Measurements from ENCODE around the gene ATG9A. TPM values are rescaled to one million over a fixed set of nuclear protein-coding genes. Genes with fewer than 3 reads are reported as not detected.

Gene ATG9A
- total and polyA plus RNA-seq, 2 of the 8 experiments (the other 6 are each of a cell fraction or from before 2014, with no cell fraction given) = 43.6 to 66.8 TPM

DNA sequence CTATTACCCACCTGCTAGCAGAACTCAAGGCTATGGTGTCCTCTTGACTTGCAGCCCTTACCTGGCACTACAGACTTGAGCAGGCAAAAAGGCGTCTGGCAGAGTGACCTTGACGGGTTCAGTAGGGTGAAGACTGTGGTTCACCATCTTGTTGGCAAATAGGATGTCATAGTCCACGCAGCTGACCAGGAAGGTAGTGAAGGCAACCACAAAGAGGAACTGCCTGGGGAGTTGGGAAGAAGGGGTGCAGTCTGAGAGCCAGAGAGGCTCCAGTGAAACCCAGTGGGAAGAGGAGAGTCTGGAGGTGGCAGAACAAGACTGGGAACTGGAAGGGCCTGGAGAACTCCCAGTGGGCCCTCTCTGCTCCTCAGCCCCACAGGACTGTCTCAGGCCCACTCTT, 4.1 kb downstream of the ATG9A start (continued):
- TF ChIP-seq CREB1 (IDR thresholded peaks at IDR 0.05) = no peak
- TF ChIP-seq GTF2F1 (IDR thresholded peaks at IDR 0.05; ENCODE audit: borderline replicate concordance, low read depth, low read length) = no peak
- no peak for TF ChIP-seq SP4 (IDR thresholded peaks at IDR 0.05; ENCODE audit: low read length)
- no peak for TF ChIP-seq GABPA (IDR thresholded peaks at IDR 0.05; ENCODE audit: borderline replicate concordance, insufficient read depth, low read length)
- no peak for TF ChIP-seq EGR1 (IDR thresholded peaks at IDR 0.05; ENCODE audit: borderline replicate concordance, low read depth, low read length)
- TF ChIP-seq POLR2AphosphoS5 (IDR thresholded peaks at IDR 0.05; ENCODE audit: low read depth, low read length) = no peak
- TF ChIP-seq SUZ12 (IDR thresholded peaks at IDR 0.05; ENCODE audit: low read length) = no peak
